LNCaP clone FGC (cell line): ENCODE data around the gene PXMP2.

Experiments used
- DNase-seq: peaks from one replicate; pipeline ENCODE4 v3.0.0-alpha.2; 2011; ENCODE audit warnings: low read depth
- H3K4me3 ChIP-seq: 2 replicates; pipeline ENCODE4 v1.5.1; 2011; ENCODE audit warnings: mild to moderate bottlenecking, low read depth, low read length, control low read depth
- CTCF ChIP-seq: IDR thresholded peaks from 2 replicates; pipeline ENCODE4 v1.5.1; 2012; ENCODE audit warnings: mild to moderate bottlenecking; ENCODE audit not compliant: control insufficient read depth, insufficient read depth; ENCODE audit errors: extremely low read depth

Gene PXMP2

GRCh38 chr12:132720606-132721345 is 33.4 kb downstream of the PXMP2 start:
- no peak for TF ChIP-seq CTCF
- no peak overlapping the region for H3K4me3 ChIP-seq
- DNase-seq = no peak

- H3K4me3 ChIP-seq = no peak overlapping the region
- no peak for DNase-seq
- TF ChIP-seq CTCF = no peak
Measured at GRCh38 chr12:132723015-132723763, 35.8 kb downstream of the PXMP2 start.

- no peak for DNase-seq
- H3K4me3 ChIP-seq = no peak overlapping the region
- no peak for TF ChIP-seq CTCF
Measured at GRCh38 chr12:132723764-132724140, 36.4 kb downstream of the PXMP2 start.

GRCh38 chr12:132724506-132725241 is 37.3 kb downstream of the PXMP2 start:
- TF ChIP-seq CTCF = no peak
- no peak overlapping the region for H3K4me3 ChIP-seq
- no peak for DNase-seq

DNA sequence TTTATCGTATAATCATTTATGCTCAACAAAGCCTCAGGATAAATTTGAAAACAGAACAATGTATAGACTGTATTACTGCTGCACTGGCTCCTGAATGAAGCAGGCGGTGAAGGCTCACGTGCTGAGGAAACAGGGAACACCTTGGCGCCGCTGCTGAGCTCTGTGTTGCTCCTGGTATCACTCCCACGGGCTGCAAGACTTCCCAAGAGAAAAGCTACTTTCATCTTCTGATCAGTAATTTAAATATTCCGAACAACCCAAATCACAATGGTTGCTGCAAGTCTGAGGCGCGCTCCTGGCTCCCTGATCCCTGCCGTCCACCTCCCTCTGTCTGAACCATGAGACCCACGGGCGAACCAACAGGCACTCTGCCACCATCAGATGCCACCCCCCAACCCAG is 39.0 kb downstream of the PXMP2 start:
- TF ChIP-seq CTCF = no peak
- DNase-seq = no peak
- H3K4me3 ChIP-seq = no peak overlapping the region

DNA sequence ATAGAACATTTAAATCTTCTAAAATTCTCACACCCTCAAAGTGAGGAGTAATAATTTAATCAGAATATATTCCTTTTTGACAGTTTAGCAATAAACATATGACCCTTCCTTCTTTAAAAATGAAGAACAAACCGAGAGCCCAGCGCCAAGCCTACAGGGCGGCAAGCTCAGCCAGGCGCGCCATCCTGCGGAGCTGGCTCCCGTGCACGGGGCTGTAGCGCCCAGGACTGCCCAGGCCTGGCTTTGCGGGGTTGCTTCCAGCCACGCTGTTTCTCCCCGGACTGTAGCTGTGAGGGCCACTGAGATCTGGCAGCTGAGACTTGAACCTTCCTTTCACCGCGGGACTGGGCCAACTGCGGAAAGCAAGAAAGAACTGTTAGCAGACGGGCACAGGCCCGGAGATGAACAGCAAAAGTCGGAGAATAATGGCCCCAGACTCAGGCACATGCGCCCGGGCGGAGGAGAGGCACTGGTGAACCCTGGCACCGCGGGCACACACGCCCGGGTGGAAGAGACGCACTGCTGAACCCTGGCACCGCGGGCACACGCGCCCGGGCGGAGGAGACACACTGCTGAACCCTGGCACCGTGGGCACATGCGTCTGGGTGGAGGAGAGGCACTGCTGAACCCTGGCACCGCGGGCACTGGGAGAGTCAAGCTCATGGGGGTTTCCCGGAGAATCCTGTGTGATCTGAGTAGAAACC is 39.9 kb downstream of the PXMP2 start:
- TF ChIP-seq CTCF = no peak
- DNase-seq = no peak
- no peak overlapping the region for H3K4me3 ChIP-seq
